H9 (cell line): ENCODE measurements around the gene TRMT11. TPM values are rescaled to one million over a fixed set of nuclear protein-coding genes. Genes with fewer than 3 reads are reported as not detected.

ENCODE experiments used
- DNase-seq: peaks from one replicate; pipeline ENCODE4 v3.0.0-alpha.2; 2017
- H2AFZ ChIP-seq: one replicate; pipeline ENCODE4 v1.6.1; 2013; ENCODE audit warnings: mild to moderate bottlenecking, low read length, control low read depth, moderate library complexity
- H2AK5ac ChIP-seq: 2 replicates; pipeline ENCODE4 v1.6.1; 2013; ENCODE audit warnings: low read length, control low read depth, mixed read lengths; ENCODE audit not compliant: insufficient read length
- H2BK120ac ChIP-seq: one replicate; pipeline ENCODE4 v1.6.1; 2013; ENCODE audit warnings: low read depth, mild to moderate bottlenecking, low read length, control low read depth, inconsistent platforms; ENCODE audit not compliant: poor library complexity, severe bottlenecking
- H2BK12ac ChIP-seq: 2 replicates; pipeline ENCODE4 v1.6.1; 2013; ENCODE audit warnings: low read length, control low read depth, mixed read lengths, low read depth; ENCODE audit not compliant: insufficient read length
- H2BK15ac ChIP-seq: 2 replicates; pipeline ENCODE4 v1.6.1; 2013; ENCODE audit warnings: low read depth, low read length, control low read depth
- H2BK20ac ChIP-seq: one replicate; pipeline ENCODE4 v1.6.1; 2013; ENCODE audit warnings: low read depth, mild to moderate bottlenecking, low read length, control low read depth, inconsistent platforms; ENCODE audit not compliant: poor library complexity, severe bottlenecking
- H2BK5ac ChIP-seq: 2 replicates; pipeline ENCODE4 v1.6.1; 2013; ENCODE audit warnings: low read length, control low read depth, mixed read lengths; ENCODE audit not compliant: insufficient read length
- H3K14ac ChIP-seq: 2 replicates; pipeline ENCODE4 v1.6.1; 2013; ENCODE audit warnings: low read length, control low read depth; ENCODE audit not compliant: insufficient read depth
- H3K18ac ChIP-seq: 2 replicates; pipeline ENCODE4 v1.6.1; 2013; ENCODE audit warnings: low read depth, mild to moderate bottlenecking, mixed read lengths, low read length, control low read depth; ENCODE audit not compliant: insufficient read length
- H3K23ac ChIP-seq: 2 replicates; pipeline ENCODE4 v1.6.1; 2013; ENCODE audit warnings: low read length, control low read depth, mixed read lengths, low read depth; ENCODE audit not compliant: insufficient read length
- H3K23me2 ChIP-seq: 2 replicates; pipeline ENCODE4 v1.6.1; 2013; ENCODE audit warnings: low read depth, mild to moderate bottlenecking, mixed read lengths, low read length, control low read depth; ENCODE audit not compliant: insufficient read length, poor library complexity, severe bottlenecking
- H3K27ac ChIP-seq: 2 replicates; pipeline ENCODE4 v1.5.1; 2013; ENCODE audit warnings: low read length, control low read depth, mixed read lengths, low read depth; ENCODE audit not compliant: insufficient read length
- H3K27me3 ChIP-seq: 2 replicates; pipeline ENCODE4 v1.6.1; 2013; ENCODE audit warnings: low read length, control low read depth, inconsistent platforms; ENCODE audit not compliant: insufficient read depth
- H3K4ac ChIP-seq: 2 replicates; pipeline ENCODE4 v1.6.1; 2013; ENCODE audit warnings: low read depth, mild to moderate bottlenecking, control low read depth, inconsistent platforms, low read length, moderate library complexity
- H3K4me1 ChIP-seq: 2 replicates; pipeline ENCODE4 v1.6.1; 2013; ENCODE audit warnings: low read length, control low read depth, inconsistent platforms; ENCODE audit not compliant: insufficient read depth
- H3K4me2 ChIP-seq: 2 replicates; pipeline ENCODE4 v1.6.1; 2013; ENCODE audit warnings: low read length, control low read depth, mixed read lengths; ENCODE audit not compliant: insufficient read length, insufficient read depth
- H3K56ac ChIP-seq: 2 replicates; pipeline ENCODE4 v1.6.1; 2013; ENCODE audit warnings: low read depth, mild to moderate bottlenecking, mixed read lengths, low read length, control low read depth; ENCODE audit not compliant: insufficient read length
- H3K79me1 ChIP-seq: 2 replicates; pipeline ENCODE4 v1.6.1; 2013; ENCODE audit warnings: low read depth, mild to moderate bottlenecking, moderate library complexity, low read length, control low read depth, inconsistent platforms; ENCODE audit not compliant: insufficient read depth, poor library complexity, severe bottlenecking
- H3K79me2 ChIP-seq: 2 replicates; pipeline ENCODE4 v1.6.1; 2013; ENCODE audit warnings: low read length, control low read depth, inconsistent platforms; ENCODE audit not compliant: insufficient read depth
- H3K9ac ChIP-seq: 2 replicates; pipeline ENCODE4 v1.6.1; 2013; ENCODE audit warnings: low read length, control low read depth, mixed read lengths; ENCODE audit not compliant: insufficient read length; ENCODE audit errors: extremely low read depth
- H3K9me3 ChIP-seq: one replicate; pipeline ENCODE4 v1.6.1; 2013; ENCODE audit warnings: low read depth, low read length, inconsistent platforms; ENCODE audit not compliant: control insufficient read depth
- H3T11ph ChIP-seq: one replicate; pipeline ENCODE4 v1.6.1; 2013; ENCODE audit warnings: mild to moderate bottlenecking, low read length, control low read depth, inconsistent platforms
- H4K20me1 ChIP-seq: one replicate; pipeline ENCODE4 v1.6.1; 2013; ENCODE audit not compliant: control insufficient read depth, insufficient read length, insufficient read depth
- H4K5ac ChIP-seq: 2 replicates; pipeline ENCODE4 v1.6.1; 2013; ENCODE audit warnings: low read depth, mild to moderate bottlenecking, mixed read lengths, low read length, control low read depth; ENCODE audit not compliant: insufficient read length
- H4K8ac ChIP-seq: replicated peaks from 2 replicates; pipeline ENCODE4 v1.6.1; 2013; ENCODE audit warnings: low read length, control low read depth, mixed read lengths, low read depth; ENCODE audit not compliant: insufficient read length
- H4K91ac ChIP-seq: 2 replicates; pipeline ENCODE4 v1.6.1; 2013; ENCODE audit warnings: low read depth, mild to moderate bottlenecking, moderate library complexity, mixed read lengths, low read length, control low read depth; ENCODE audit not compliant: insufficient read length
- H3K27ac Mint-ChIP-seq, 3 experiments: 2 replicates in 2 of 3; 3 replicates in 1 of 3; pipeline ENCODE4 v1.8.0; 2020 to 2021; ENCODE audit warnings: mixed read lengths in 3 of 3, mild to moderate bottlenecking in 1 of 3, moderate library complexity in 1 of 3
- H3K27me3 Mint-ChIP-seq: 2 replicates; pipeline ENCODE4 v1.8.0; 2021; ENCODE audit warnings: low read depth, mild to moderate bottlenecking, moderate library complexity, mixed read lengths
- H3K36me3 Mint-ChIP-seq, 3 experiments: 2 replicates in 2 of 3; 3 replicates in 1 of 3; pipeline ENCODE4 v1.8.0; 2020 to 2021; ENCODE audit warnings: low read depth in 3 of 3, mixed read lengths in 3 of 3; ENCODE audit not compliant: insufficient read depth in 1 of 3
- H3K4me1 Mint-ChIP-seq, 2 experiments: 2 replicates each; pipeline ENCODE4 v1.8.0; 2020; ENCODE audit warnings: mixed read lengths in 2 of 2
- H3K4me3 Mint-ChIP-seq, 2 experiments: 2 replicates in 1 of 2; 3 replicates in 1 of 2; pipeline ENCODE4 v1.8.0; 2020 to 2021; ENCODE audit warnings: mild to moderate bottlenecking in 2 of 2, mixed read lengths in 2 of 2, moderate library complexity in 1 of 2
- H3K9me3 Mint-ChIP-seq, 2 experiments: 2 replicates in 1 of 2; 3 replicates in 1 of 2; pipeline ENCODE4 v1.8.0; 2020; ENCODE audit warnings: mild to moderate bottlenecking in 2 of 2, mixed read lengths in 2 of 2, moderate library complexity in 1 of 2
- WGBS: extraction: QIAGEN DNeasy Blood & Tissue Kit; methylation state at CpG from one replicate; pipeline ENCODE4 v1.1.7; 2013; ENCODE audit warnings: missing lambda C conversion rate, low lambda C conversion rate, mixed read lengths; ENCODE audit not compliant: insufficient read length; ENCODE audit errors: extremely low coverage; 5-methylcytosine and 5-hydroxymethylcytosine counted together
- total RNA-seq: library from RNA; stranded (reverse); gene quantifications from 2 replicates; pipeline ENCODE4 v1.2.1, GENCODE V29; 2021
- TF ChIP-seq, protein P1 (sequence below): fragments of 200-600 bp; sonication (generic); conservative IDR thresholded peaks from 3 replicates; pipeline ENCODE4 v1.8.0; 2021; ENCODE audit warnings: antibody characterized with exemption, mild to moderate bottlenecking

TRMT11 gene
- total RNA-seq, 1 experiment from 2014 or later: 31.1 TPM

DNA sequence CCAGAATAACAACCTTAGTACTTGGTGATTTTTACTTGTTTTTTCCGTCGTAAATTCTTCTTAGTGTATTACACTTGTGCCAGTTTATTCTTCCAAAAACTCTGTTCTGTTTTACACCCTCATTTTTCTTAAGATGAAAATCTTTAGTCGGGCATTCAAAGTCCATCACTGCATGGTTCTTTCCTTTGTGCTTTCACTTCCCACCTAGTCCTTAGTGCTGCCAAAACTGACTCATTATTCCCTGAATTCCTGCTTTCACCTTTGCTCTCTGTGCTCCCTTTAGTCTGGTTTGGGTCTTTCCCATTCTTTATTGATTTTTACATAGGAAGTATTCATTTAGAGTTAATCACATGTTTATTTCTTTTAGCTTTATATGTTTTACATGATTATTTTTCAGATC lies 3.3 kb downstream of the TRMT11 start:
- Histone ChIP-seq H2AFZ (no peak overlapping the region), H3K27ac (no peak overlapping the region), H3K4ac (no peak overlapping the region), H3K79me2 (peaks cover 24% of the 10 kb centered on the region; the same call in 1 of the 2 replicates), H2BK20ac (no peak overlapping the region), H2BK15ac (no peak overlapping the region), H2BK120ac (no peak overlapping the region), H3T11ph (no peak overlapping the region), H4K5ac (no peak overlapping the region), H4K91ac (no peak overlapping the region), H4K8ac (no peak overlapping the region), H3K9ac (no peak overlapping the region), H3K14ac (no peak overlapping the region), H3K9me3 (no peaks in the 10 kb centered on the region), H3K27me3 (no peaks in the 10 kb centered on the region), H3K18ac (no peak overlapping the region), H3K4me1 (peaks cover 6% of the 10 kb centered on the region; the same call in 1 of the 2 replicates), H3K23me2 (peaks cover 6% of the 10 kb centered on the region), H3K4me2 (no peak overlapping the region), H2BK12ac (no peak overlapping the region), H3K56ac (no peak overlapping the region), H4K20me1 (no peaks in the 10 kb centered on the region), H2AK5ac (no peak overlapping the region), H3K23ac (no peak overlapping the region), H3K79me1 (no peaks in the 10 kb centered on the region), H2BK5ac (no peak overlapping the region)
- Mint-ChIP-seq H3K36me3 (no peaks in the 10 kb centered on the region), H3K27ac (peak overlapping the region in 2 of 3 experiments; percentile 11 to 74; a peak in 4 of 7 replicates), H3K27me3 (no peaks in the 10 kb centered on the region), H3K9me3 (no peaks in the 10 kb centered on the region), H3K4me1 (peaks cover 0 to 15% of the 10 kb centered on the region in 2 experiments), H3K4me3 (peak overlapping the region in 1 of 2 experiments; percentile 10; a peak in 1 of 5 replicates)
- no peak for DNase-seq
- no CpG with 5 or more reads among the region's 3 CpGs for WGBS
- TF ChIP-seq, protein P1, sequence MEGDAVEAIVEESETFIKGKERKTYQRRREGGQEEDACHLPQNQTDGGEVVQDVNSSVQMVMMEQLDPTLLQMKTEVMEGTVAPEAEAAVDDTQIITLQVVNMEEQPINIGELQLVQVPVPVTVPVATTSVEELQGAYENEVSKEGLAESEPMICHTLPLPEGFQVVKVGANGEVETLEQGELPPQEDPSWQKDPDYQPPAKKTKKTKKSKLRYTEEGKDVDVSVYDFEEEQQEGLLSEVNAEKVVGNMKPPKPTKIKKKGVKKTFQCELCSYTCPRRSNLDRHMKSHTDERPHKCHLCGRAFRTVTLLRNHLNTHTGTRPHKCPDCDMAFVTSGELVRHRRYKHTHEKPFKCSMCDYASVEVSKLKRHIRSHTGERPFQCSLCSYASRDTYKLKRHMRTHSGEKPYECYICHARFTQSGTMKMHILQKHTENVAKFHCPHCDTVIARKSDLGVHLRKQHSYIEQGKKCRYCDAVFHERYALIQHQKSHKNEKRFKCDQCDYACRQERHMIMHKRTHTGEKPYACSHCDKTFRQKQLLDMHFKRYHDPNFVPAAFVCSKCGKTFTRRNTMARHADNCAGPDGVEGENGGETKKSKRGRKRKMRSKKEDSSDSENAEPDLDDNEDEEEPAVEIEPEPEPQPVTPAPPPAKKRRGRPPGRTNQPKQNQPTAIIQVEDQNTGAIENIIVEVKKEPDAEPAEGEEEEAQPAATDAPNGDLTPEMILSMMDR: no peak
